LNCaP clone FGC (cell line): ENCODE results near the gene IL17REL.

ENCODE experiments used
- DNase-seq: peaks from one replicate; pipeline ENCODE4 v3.0.0-alpha.2; 2011; ENCODE audit warnings: low read depth
- H3K4me3 ChIP-seq: 2 replicates; pipeline ENCODE4 v1.5.1; 2011; ENCODE audit warnings: mild to moderate bottlenecking, low read depth, low read length, control low read depth
- CTCF ChIP-seq: IDR thresholded peaks from 2 replicates; pipeline ENCODE4 v1.5.1; 2012; ENCODE audit warnings: mild to moderate bottlenecking; ENCODE audit not compliant: control insufficient read depth, insufficient read depth; ENCODE audit errors: extremely low read depth

IL17REL gene

DNA sequence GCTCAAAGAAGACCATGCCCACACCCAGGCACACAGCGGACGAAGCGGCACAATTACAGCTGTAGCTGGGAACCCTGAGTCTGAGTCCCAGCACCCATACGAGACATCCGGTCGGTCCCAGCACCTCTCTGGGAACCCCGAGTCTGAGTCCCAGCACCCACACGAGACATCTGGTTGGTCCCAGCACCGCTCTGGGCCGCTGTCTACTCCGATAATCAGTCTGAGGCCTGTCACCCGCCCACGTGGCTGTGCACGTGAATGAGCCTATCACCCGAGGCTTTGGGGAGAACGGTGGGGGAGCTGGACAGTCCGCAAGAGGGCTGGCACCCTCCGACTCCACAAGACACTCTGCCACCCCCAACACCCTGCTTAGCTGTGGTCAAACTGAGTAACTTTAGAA, 39.4 kb upstream of the IL17REL start:
- no peak overlapping the region for H3K4me3 ChIP-seq
- no peak for TF ChIP-seq CTCF
- no peak for DNase-seq

DNA sequence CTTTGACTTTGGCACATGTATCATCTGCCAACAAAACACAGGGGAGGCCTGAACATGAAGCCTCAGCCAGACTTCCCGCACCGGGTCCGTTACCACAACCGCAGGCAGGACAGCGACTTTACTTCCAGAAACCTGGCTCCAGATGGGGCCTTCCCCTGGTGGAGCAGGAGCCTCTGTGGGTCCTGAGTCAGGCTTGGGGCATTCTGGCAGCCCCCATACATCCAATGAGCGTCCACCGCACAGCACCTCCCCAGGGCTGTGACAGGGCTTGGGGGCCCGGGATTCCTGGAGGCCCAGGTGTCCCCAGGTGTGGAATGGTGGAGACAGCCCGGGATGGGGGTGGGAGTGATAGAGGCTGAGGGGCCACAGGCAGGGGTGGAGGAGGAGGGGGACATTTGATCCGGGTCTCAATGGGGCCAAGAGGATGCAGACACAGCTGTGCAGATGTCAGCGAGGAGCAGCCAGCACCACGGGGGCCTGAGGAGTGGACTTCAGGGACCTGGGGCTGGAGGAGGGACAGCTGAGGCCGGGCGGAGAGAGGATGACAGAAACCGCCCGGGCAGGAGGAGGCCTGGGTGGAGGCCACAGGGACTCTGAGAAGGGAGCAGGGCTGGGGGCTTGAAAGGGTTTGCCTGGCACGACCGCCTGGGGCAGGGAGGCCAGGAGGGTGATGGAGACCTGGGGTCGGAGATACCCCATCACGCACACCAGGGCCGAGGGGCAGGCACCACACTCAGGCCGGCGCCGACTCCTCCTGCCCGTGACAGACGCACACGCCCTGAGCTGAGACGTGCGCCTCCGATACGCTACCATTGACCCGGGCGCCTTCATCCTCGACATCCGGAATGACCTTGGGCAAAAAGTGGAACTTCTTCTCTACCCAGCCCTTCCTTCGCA, 37.0 kb upstream of the IL17REL start:
- H3K4me3 ChIP-seq, result no peak overlapping the region
- no peak for TF ChIP-seq CTCF
- DNase-seq, result no peak

DNA sequence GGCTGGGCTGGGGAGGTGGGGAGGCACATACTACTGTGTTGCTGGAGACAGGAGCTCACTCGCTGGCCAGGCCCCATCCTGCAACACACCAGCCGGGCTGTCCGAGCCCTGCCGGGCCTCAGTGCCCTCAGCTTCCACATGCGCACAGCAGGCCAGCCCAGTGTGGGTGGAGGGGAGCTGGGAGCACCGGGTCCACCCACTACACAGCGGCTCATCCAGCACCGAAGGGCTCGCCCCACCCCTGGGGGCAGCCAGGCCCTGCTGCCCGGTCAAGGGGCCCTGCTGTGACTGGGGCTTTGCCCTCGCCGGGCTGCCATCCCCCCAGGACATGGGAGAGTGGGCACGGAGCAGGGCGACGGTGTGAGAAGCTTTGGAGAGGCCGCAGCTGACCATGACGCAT, 36.3 kb upstream of the IL17REL start:
- no peak for TF ChIP-seq CTCF
- no peak overlapping the region for H3K4me3 ChIP-seq

DNA sequence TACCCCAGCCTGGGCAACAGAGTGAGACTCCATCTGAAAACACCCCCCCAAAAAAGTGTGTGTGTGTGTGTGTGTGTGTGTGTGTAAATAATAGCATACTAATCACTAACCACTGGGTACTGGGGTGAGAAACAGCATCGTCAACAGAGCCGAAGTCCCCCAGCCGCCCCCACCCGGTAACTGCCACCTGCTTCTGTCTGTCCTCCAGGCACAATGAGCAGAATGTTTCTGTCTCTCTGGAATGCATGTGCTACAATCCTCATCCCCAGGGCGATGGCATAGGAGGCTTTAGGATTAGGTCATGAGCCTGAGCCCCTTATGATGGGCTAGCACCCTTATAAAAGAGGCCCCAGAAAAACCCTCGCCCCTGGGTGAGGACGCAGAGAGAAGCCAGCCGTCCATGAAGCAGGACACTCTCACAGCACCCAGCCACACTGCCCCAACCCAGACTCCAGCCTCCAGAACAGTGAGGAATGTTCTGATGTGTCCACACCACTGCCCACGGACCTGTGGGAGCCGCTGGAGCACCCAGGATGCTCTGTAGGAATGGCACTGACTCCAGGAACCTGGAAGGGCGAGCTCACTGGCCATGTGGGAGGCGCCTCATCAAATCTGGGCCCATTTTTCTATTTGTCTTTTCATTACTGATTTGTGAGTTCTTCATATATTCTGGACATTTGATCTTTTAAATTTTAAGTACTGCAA, 35.6 kb upstream of the IL17REL start:
- no peak for TF ChIP-seq CTCF
- DNase-seq, result no peak

More for the DNA sequence above, 36.3 kb upstream of the IL17REL start:
- DNase-seq, result no peak

DNA sequence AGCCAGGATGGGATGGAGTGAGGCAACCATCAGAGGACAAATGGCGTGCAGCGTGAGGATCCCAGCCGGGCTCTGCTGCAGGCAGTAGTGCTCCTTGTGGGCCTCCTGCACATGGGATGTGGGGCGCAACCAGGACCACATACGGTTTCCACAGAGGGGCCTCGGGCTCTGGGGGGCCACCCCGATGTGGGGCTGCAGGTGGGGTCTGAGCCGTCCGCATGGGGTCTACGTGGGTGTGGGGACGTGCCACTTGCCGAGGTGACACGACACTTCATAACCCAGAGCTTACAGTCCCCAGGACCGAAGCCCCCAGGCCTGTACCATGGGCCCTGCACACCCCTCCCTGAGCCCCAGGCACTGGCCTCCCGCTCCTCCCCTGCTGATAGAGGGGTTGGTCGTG, 34.8 kb upstream of the IL17REL start:
- no peak for DNase-seq
- H3K4me3 ChIP-seq, result no peak overlapping the region
- no peak for TF ChIP-seq CTCF

More for the DNA sequence above, 35.6 kb upstream of the IL17REL start:
- H3K4me3 ChIP-seq, result no peak overlapping the region

DNA sequence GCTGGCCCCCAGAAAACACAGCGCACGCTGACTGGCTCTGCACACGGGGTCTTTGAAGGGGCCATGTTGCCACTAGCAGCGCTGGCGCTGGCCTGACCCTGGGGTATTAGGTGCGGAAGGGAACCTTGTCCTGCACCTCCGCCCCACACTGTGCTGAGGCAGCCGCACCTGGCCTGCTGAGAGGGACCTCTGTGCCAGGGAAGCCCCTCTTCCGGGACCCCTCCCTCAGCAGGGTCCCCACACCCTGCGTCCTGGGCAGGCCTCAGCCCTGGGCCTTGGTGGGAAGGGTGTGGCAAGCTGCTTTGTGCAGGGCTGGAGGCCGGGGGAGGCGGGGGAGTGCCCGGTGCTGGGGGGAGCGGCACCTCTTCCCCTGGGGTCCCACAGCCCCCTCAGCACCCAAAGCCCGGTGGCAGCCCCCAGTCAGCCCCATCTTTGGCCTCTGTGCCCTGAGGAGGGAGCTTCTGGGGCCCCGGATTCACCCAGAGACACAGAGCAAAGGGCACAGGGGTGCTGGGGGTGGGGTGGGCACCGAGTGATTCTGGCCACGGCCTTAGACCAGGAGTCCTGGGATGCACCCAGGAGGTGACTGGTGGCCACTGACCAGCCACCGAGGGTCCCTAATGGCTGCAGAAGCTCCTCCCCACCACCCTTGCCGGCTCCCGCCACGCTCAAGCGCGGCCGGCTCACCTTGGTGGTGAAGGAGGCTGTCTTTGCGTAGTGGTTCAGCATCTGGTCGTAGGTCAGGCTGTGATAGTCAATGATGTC, 34.1 kb upstream of the IL17REL start:
- no peak for TF ChIP-seq CTCF
- DNase-seq, result no peak
- no peak overlapping the region for H3K4me3 ChIP-seq
